Lower lobe of right lung (tissue), 2 donors: ENCODE data around the gene DHRS2. TPM values are rescaled to one million over a fixed set of nuclear protein-coding genes. Genes with fewer than 3 reads are reported as not detected.

ENCODE experiments used
- ATAC-seq, 2 donors: fragments of 200-7000 bp; cut with Tn5 transposase; one replicate each; pipeline ENCODE4 v1.9.1; 2020 to 2022; ENCODE audit warnings: mild to moderate bottlenecking in 2 of 2, moderate library complexity in 2 of 2
- DNase-seq: peaks from one replicate; pipeline ENCODE4 v3.0.0-alpha.2; 2020
- H3K27ac ChIP-seq: fragments of 200-600 bp; one replicate; pipeline ENCODE4 v1.8.0; 2022
- H3K27me3 ChIP-seq: fragments of 200-600 bp; one replicate; pipeline ENCODE4 v1.8.0; 2022; ENCODE audit warnings: low read depth
- H3K36me3 ChIP-seq: fragments of 200-600 bp; one replicate; pipeline ENCODE4 v1.8.0; 2022; ENCODE audit warnings: mild to moderate bottlenecking
- H3K4me1 ChIP-seq: fragments of 200-600 bp; one replicate; pipeline ENCODE4 v1.8.0; 2022
- H3K4me3 ChIP-seq: fragments of 200-600 bp; one replicate; pipeline ENCODE4 v1.8.0; 2022; ENCODE audit warnings: mild to moderate bottlenecking
- H3K9me3 ChIP-seq: fragments of 200-600 bp; one replicate; pipeline ENCODE4 v1.8.0; 2022
- CTCF ChIP-seq: fragments of 200-600 bp; IDR thresholded peaks from one replicate; pipeline ENCODE4 v1.8.0; 2022; ENCODE audit warnings: antibody characterized with exemption, mild to moderate bottlenecking
- intact Hi-C: fragments of 100-400 bp; cut with DNase I; formaldehyde crosslinking; loops from one replicate; pipeline ENCODE4 v1.11.0; 2022
- total RNA-seq: library from RNA; stranded (reverse); fragmentation: NEBNext Ultra II Directional; extraction: Animal tissue kit (Norgen Biotek cat#: 25700); gene quantifications from one replicate; pipeline ENCODE4 v1.2.1, GENCODE V29; 2021
- donor health status: DM: no; HTN: yes; CAD: no; lungs with severe emphysema.

DHRS2 gene
- total RNA-seq, 1 donor from 2014 or later = 1.2 TPM

GRCh38 chr14:23600322-23600707 lies 35.8 kb upstream of the DHRS2 start:
- peaks cover 5% of the 10 kb centered on the region for H3K9me3 ChIP-seq
- ATAC-seq = no peak
- intact Hi-C loops = no loop called here

GRCh38 chr14:23600806-23601205 lies 35.4 kb upstream of the DHRS2 start:
- Histone ChIP-seq H3K36me3 (no peaks in the 10 kb centered on the region), H3K4me3 (no peak overlapping the region), H3K27ac (no peak overlapping the region), H3K9me3 (peaks cover 5% of the 10 kb centered on the region), H3K27me3 (no peaks in the 10 kb centered on the region), H3K4me1 (no peaks in the 10 kb centered on the region)
- TF ChIP-seq CTCF = no peak
- intact Hi-C loops = no loop called here
- no peak for ATAC-seq
- no peak for DNase-seq

More at GRCh38 chr14:23600322-23600707, 35.8 kb upstream of the DHRS2 start:
- TF ChIP-seq CTCF = no peak
- no peaks in the 10 kb centered on the region for H3K4me1 ChIP-seq
- H3K4me3 ChIP-seq = no peak overlapping the region
- no peak for DNase-seq
- H3K27ac ChIP-seq = no peak overlapping the region
- no peaks in the 10 kb centered on the region for H3K27me3 ChIP-seq
- no peaks in the 10 kb centered on the region for H3K36me3 ChIP-seq

- ATAC-seq = no peak
- no peaks in the 10 kb centered on the region for H3K36me3 ChIP-seq
- no peaks in the 10 kb centered on the region for H3K4me1 ChIP-seq
- H3K27me3 ChIP-seq = no peaks in the 10 kb centered on the region
- no peak overlapping the region for H3K4me3 ChIP-seq
- no peak for DNase-seq
- H3K27ac ChIP-seq = no peak overlapping the region
- intact Hi-C loops = no loop called here
- peaks cover 5% of the 10 kb centered on the region for H3K9me3 ChIP-seq
- TF ChIP-seq CTCF = no peak
Observed at GRCh38 chr14:23601424-23601823, 34.7 kb upstream of the DHRS2 start.

- Histone ChIP-seq H3K4me3 (no peak overlapping the region), H3K27me3 (no peaks in the 10 kb centered on the region), H3K36me3 (no peaks in the 10 kb centered on the region), H3K27ac (no peak overlapping the region), H3K4me1 (no peaks in the 10 kb centered on the region), H3K9me3 (peaks cover 5% of the 10 kb centered on the region)
- no peak for ATAC-seq
- intact Hi-C loops = no loop called here
- no peak for TF ChIP-seq CTCF
- no peak for DNase-seq
Observed at GRCh38 chr14:23601845-23602180, 34.4 kb upstream of the DHRS2 start.

- intact Hi-C loops = no loop called here
- no peaks in the 10 kb centered on the region for H3K36me3 ChIP-seq
- H3K27ac ChIP-seq = no peak overlapping the region
- H3K27me3 ChIP-seq = no peaks in the 10 kb centered on the region
- ATAC-seq (no peak), DNase-seq (no peak)
- H3K4me1 ChIP-seq = no peaks in the 10 kb centered on the region
- TF ChIP-seq CTCF = no peak
- no peak overlapping the region for H3K4me3 ChIP-seq
- H3K9me3 ChIP-seq = peaks cover 5% of the 10 kb centered on the region
Observed at GRCh38 chr14:23602181-23603095, 33.7 kb upstream of the DHRS2 start.
